Activated CD8-positive, alpha-beta T cell treated with anti-CD3 and anti-CD28 coated beads, Interleukin-2, amount 10 ng/mL, durations not matched to agents 7 days and 5 days (primary cell): ENCODE measurements around the gene GOLGA1. TPM values are rescaled to one million over a fixed set of nuclear protein-coding genes. Genes with fewer than 3 reads are reported as not detected.

ENCODE experiments used
- ATAC-seq: fragments of 150-1000 bp; cut with Tn5 transposase; one replicate; pipeline ENCODE4 v1.10.0; 2021; ENCODE audit warnings: moderate library complexity
- CTCF ChIA-PET: fragments of 350-600 bp; sonication (Branson Sonifier 250); formaldehyde crosslinking; loops from one replicate; lab custom pipeline; 2021; ENCODE audit warnings: antibody characterized with exemption; lab: Charles Lee
- POLR2A ChIA-PET: fragments of 350-600 bp; sonication (Branson Sonifier 250); formaldehyde crosslinking; loops from one replicate; lab custom pipeline; 2021; ENCODE audit warnings: antibody characterized with exemption; lab: Charles Lee
- DNase-seq: peaks from one replicate; pipeline ENCODE4 v3.0.0-alpha.2; 2020
- H3K27ac Mint-ChIP-seq: one replicate; pipeline ENCODE4 v1.8.0; 2021; ENCODE audit warnings: mild to moderate bottlenecking, mixed read lengths
- H3K27me3 Mint-ChIP-seq: one replicate; pipeline ENCODE4 v1.8.0; 2021; ENCODE audit warnings: low read depth, mixed read lengths
- H3K36me3 Mint-ChIP-seq: one replicate; pipeline ENCODE4 v1.8.0; 2021; ENCODE audit warnings: low read depth, mixed read lengths
- H3K4me1 Mint-ChIP-seq: one replicate; pipeline ENCODE4 v1.8.0; 2021; ENCODE audit warnings: low read depth, mixed read lengths
- H3K4me3 Mint-ChIP-seq: one replicate; pipeline ENCODE4 v1.8.0; 2021; ENCODE audit warnings: mild to moderate bottlenecking, mixed read lengths
- H3K9me3 Mint-ChIP-seq: one replicate; pipeline ENCODE4 v1.8.0; 2022; ENCODE audit warnings: mixed read lengths; ENCODE audit not compliant: insufficient read depth
- total RNA-seq, 2 experiments: library from RNA; stranded (reverse); gene quantifications; one replicate each; pipeline ENCODE4 v1.2.3, GENCODE V29; 2021

GOLGA1 gene
- total RNA-seq, 2 experiments from 2014 or later = 14.0 to 16.2 TPM

DNA sequence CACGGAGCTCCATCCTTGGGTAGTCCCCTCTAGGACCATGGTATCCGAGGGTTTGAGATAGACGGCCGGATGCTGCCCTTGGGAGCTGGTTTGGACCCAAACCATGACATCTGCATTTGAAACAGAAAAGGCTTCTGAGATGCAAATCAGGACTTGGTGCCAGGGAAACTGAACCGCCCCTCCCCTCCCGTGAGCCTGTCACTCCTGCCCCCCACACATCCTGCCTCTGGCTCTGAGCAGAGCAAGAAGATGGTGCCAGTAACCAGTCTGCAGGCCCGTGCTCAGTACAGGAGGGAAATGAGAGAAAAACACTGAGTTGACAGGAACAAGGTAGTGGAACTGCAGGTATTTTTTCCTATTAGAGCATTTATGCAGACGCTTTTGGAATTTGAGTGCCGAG is 60.4 kb downstream of the GOLGA1 start:
- POLR2A ChIA-PET = interaction anchor here (2.3 to 2.6 kb wide), 2 partner anchors 18 to 19 kb away, joined by 5 to 8 read pairs; partner anchors contain the start of gene ARPC5L

GRCh38 chr9:124879226-124879625 is 61.7 kb downstream of the GOLGA1 start:
- no peaks in the 10 kb centered on the region for H3K4me1 Mint-ChIP-seq
- H3K9me3 Mint-ChIP-seq = no peaks in the 10 kb centered on the region
- no peak overlapping the region for H3K4me3 Mint-ChIP-seq
- ChIA-PET CTCF (interaction anchor here (2.8 kb wide), 1 partner anchor 26 kb away, joined by 11 read pairs; the partner anchor contains the start of gene WDR38), POLR2A (interaction anchor here (0.6 to 2.6 kb wide), 3 partner anchors 17 to 790 kb away, joined by 3 to 8 read pairs (median 3); partner anchors contain the start of genes ARPC5L and WDR38)
- ATAC-seq (no peak), DNase-seq (no peak)
- H3K36me3 Mint-ChIP-seq = peaks cover 54% of the 10 kb centered on the region
- no peaks in the 10 kb centered on the region for H3K27me3 Mint-ChIP-seq
- no peak overlapping the region for H3K27ac Mint-ChIP-seq

More for the DNA sequence above, 60.4 kb downstream of the GOLGA1 start:
- no peaks in the 10 kb centered on the region for H3K9me3 Mint-ChIP-seq
- no peak overlapping the region for H3K4me3 Mint-ChIP-seq
- ATAC-seq (no peak), DNase-seq (no peak)
- H3K4me1 Mint-ChIP-seq = no peaks in the 10 kb centered on the region
- CTCF ChIA-PET = no interaction called here
- H3K36me3 Mint-ChIP-seq = peaks cover 52% of the 10 kb centered on the region
- H3K27ac Mint-ChIP-seq = no peak overlapping the region
- H3K27me3 Mint-ChIP-seq = no peaks in the 10 kb centered on the region

GRCh38 chr9:124878518-124878917 is 62.4 kb downstream of the GOLGA1 start:
- POLR2A ChIA-PET = interaction anchor here (1.2 to 1.8 kb wide), 4 partner anchors 9 to 25 kb away, joined by 3 to 10 read pairs (median 4); partner anchors contain the start of genes ARPC5L, RPL35 and WDR38
- Mint-ChIP-seq H3K4me1 (peaks cover 5% of the 10 kb centered on the region), H3K36me3 (peaks cover 59% of the 10 kb centered on the region), H3K4me3 (no peak overlapping the region), H3K27ac (peak overlapping the region; percentile 27), H3K9me3 (no peaks in the 10 kb centered on the region), H3K27me3 (no peaks in the 10 kb centered on the region)
- CTCF ChIA-PET = interaction anchor here (0.7 to 2.8 kb wide), 5 partner anchors 12 to 266 kb away, joined by 3 to 11 read pairs (median 3); partner anchors contain the start of gene WDR38
- DNase-seq (no peak), ATAC-seq (no peak)

- Mint-ChIP-seq H3K27ac (peak overlapping the region; percentile 27), H3K4me1 (peaks cover 10% of the 10 kb centered on the region), H3K36me3 (peaks cover 64% of the 10 kb centered on the region), H3K9me3 (no peaks in the 10 kb centered on the region), H3K27me3 (no peaks in the 10 kb centered on the region), H3K4me3 (no peak overlapping the region)
- ChIA-PET POLR2A (interaction anchor here (1.2 to 1.8 kb wide), 4 partner anchors 9 to 25 kb away, joined by 3 to 10 read pairs (median 4); partner anchors contain the start of genes ARPC5L, RPL35 and WDR38), CTCF (interaction anchor here (0.7 to 2.8 kb wide), 6 partner anchors 12 to 266 kb away, joined by 3 to 11 read pairs (median 3); partner anchors contain the start of genes OLFML2A and WDR38)
- ATAC-seq = no peak
- DNase-seq = no peak
Observed at GRCh38 chr9:124878021-124878420, 62.9 kb downstream of the GOLGA1 start.

GRCh38 chr9:124877021-124877782 is 63.7 kb downstream of the GOLGA1 start:
- Mint-ChIP-seq H3K36me3 (peaks cover 71% of the 10 kb centered on the region), H3K27me3 (no peaks in the 10 kb centered on the region), H3K9me3 (no peaks in the 10 kb centered on the region), H3K27ac (peak overlapping the region; percentile 16), H3K4me1 (peaks cover 18% of the 10 kb centered on the region), H3K4me3 (no peak overlapping the region)
- CTCF ChIA-PET = interaction anchor here (1.0 to 2.8 kb wide), 3 partner anchors 24 to 104 kb away, joined by 3 to 11 read pairs (median 3); partner anchors contain the start of genes OLFML2A and WDR38
- DNase-seq (no peak), ATAC-seq (no peak)
- POLR2A ChIA-PET = interaction anchor here (1.8 kb wide), 1 partner anchor 15 kb away, joined by 10 read pairs; the partner anchor contains the start of genes ARPC5L and RPL35

DNA sequence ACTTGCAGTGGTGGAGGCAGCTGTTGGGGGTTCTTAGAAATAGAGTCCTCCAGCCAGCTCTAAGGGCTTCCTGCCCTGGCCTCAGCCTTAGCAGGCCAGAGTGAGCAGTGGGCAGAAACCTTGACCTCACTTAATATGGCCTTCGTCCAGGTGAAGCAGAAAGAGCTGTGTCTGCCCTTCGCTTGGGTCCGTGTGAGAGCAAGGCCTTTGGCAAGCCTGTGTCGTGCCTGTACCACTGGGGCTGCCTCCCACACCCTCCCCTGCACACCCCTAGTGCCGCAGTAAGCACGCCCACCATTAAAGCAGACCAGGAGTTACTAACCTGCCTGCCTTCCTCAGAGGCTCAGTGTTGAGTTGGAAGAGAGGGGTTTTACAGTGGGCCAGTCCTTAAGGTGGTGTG is 65.4 kb downstream of the GOLGA1 start:
- peak overlapping the region; percentile 15 for H3K27ac Mint-ChIP-seq
- no peak overlapping the region for H3K4me3 Mint-ChIP-seq
- ChIA-PET CTCF (no interaction called here), POLR2A (no interaction called here)
- peaks cover 78% of the 10 kb centered on the region for H3K36me3 Mint-ChIP-seq
- ATAC-seq = no peak
- peaks cover 35% of the 10 kb centered on the region for H3K4me1 Mint-ChIP-seq
- H3K27me3 Mint-ChIP-seq = no peaks in the 10 kb centered on the region
- no peak for DNase-seq
- no peaks in the 10 kb centered on the region for H3K9me3 Mint-ChIP-seq

DNA sequence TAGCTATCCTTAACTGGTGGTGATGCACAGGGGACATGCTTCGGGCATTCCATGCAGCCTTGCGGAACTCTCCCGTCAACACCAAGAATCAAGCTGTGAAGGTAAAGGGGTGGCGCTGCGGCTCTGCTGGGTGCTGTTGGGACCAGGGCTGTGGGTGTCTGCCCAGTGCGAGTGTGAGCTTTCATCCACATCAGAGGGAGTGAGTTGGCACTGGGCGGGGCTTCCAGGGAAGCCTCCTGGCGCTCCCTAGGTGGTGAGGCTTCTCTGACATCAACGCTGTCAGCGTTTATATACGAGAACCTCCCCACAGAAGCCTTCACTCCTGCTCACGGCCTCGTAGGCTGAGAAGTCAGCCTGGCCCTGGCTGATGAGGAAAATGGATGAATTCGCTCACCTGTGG is 67.2 kb downstream of the GOLGA1 start:
- no peak for ATAC-seq
- ChIA-PET POLR2A (interaction anchor here (1.7 to 2.4 kb wide), 2 partner anchors 11 to 13 kb away, joined by 7 to 11 read pairs; partner anchors contain the start of genes ARPC5L and RPL35), CTCF (interaction anchor here (2.8 kb wide), 1 partner anchor 20 kb away, joined by 14 read pairs; the partner anchor contains the start of gene WDR38)
- no peak for DNase-seq
- peaks cover 40% of the 10 kb centered on the region for H3K4me1 Mint-ChIP-seq
- no peaks in the 10 kb centered on the region for H3K9me3 Mint-ChIP-seq
- no peaks in the 10 kb centered on the region for H3K27me3 Mint-ChIP-seq
- no peak overlapping the region for H3K4me3 Mint-ChIP-seq
- peaks cover 80% of the 10 kb centered on the region for H3K36me3 Mint-ChIP-seq
- peak overlapping the region; percentile 21 for H3K27ac Mint-ChIP-seq

GRCh38 chr9:124871156-124871561 is 69.7 kb downstream of the GOLGA1 start:
- no peaks in the 10 kb centered on the region for H3K9me3 Mint-ChIP-seq
- peak overlapping the region; percentile 89 for H3K4me3 Mint-ChIP-seq
- ChIA-PET CTCF (interaction anchor here (2.3 to 2.8 kb wide), 2 partner anchors 10 to 18 kb away, joined by 13 to 14 read pairs; partner anchors contain the start of genes ARPC5L, RPL35 and WDR38), POLR2A (interaction anchor here (0.6 to 3.1 kb wide), 4 partner anchors 9 to 370 kb away, joined by 3 to 47 read pairs (median 4); partner anchors contain the start of genes ARPC5L, HSPA5 and RPL35)
- peaks cover 58% of the 10 kb centered on the region for H3K36me3 Mint-ChIP-seq
- DNase-seq (no peak), ATAC-seq (no peak)
- peaks cover 52% of the 10 kb centered on the region for H3K4me1 Mint-ChIP-seq
- no peaks in the 10 kb centered on the region for H3K27me3 Mint-ChIP-seq
- peak overlapping the region; percentile 99 for H3K27ac Mint-ChIP-seq

DNA sequence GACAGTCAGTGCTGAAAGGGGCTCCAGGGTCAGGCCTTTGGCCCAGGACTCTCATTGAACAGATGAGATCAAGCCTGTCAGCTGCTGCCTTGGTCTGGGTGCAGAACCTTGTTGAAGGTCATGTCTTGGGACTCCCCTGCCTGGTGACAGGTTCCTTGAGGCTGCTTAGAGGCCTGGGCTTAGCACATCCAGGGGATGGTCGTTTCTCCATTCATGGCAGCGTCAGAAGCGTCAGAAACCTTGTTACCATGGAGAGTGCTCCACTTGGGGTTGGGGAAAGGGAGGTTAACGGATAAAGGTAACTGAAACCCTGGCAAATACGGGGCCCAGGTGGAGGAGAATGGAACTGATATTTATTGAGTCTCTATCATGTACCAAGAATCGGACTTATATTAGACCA is 70.2 kb downstream of the GOLGA1 start:
- no peaks in the 10 kb centered on the region for H3K9me3 Mint-ChIP-seq
- H3K4me3 Mint-ChIP-seq = peak overlapping the region; percentile 89
- ATAC-seq (no peak), DNase-seq (no peak)
- ChIA-PET POLR2A (interaction anchor here (0.8 to 3.3 kb wide), 14 partner anchors 9 to 371 kb away, joined by 3 to 47 read pairs (median 6); partner anchors contain the start of genes ARPC5L, HSPA5, RPL35 and WDR38), CTCF (interaction anchor here (1.1 to 2.3 kb wide), 3 partner anchors 9 to 23 kb away, joined by 4 to 13 read pairs (median 5); partner anchors contain the start of genes ARPC5L, RPL35 and WDR38)
- H3K27ac Mint-ChIP-seq = peak overlapping the region; percentile 99
- H3K27me3 Mint-ChIP-seq = no peaks in the 10 kb centered on the region
- peaks cover 52% of the 10 kb centered on the region for H3K4me1 Mint-ChIP-seq
- peaks cover 55% of the 10 kb centered on the region for H3K36me3 Mint-ChIP-seq

GRCh38 chr9:124869986-124870560 is 70.8 kb downstream of the GOLGA1 start:
- POLR2A ChIA-PET = interaction anchor here (0.6 to 3.3 kb wide), 20 partner anchors 8 to 374 kb away, joined by 3 to 47 read pairs (median 4); partner anchors contain the start of genes ARPC5L, HSPA5, RPL35 and WDR38
- Mint-ChIP-seq H3K9me3 (no peaks in the 10 kb centered on the region), H3K36me3 (peaks cover 49% of the 10 kb centered on the region), H3K27ac (peak overlapping the region; percentile 99), H3K4me3 (peak overlapping the region; percentile 89), H3K4me1 (peaks cover 52% of the 10 kb centered on the region), H3K27me3 (no peaks in the 10 kb centered on the region)
- CTCF ChIA-PET = interaction anchor here (1.1 to 2.3 kb wide), 3 partner anchors 9 to 24 kb away, joined by 4 to 13 read pairs (median 5); partner anchors contain the start of genes ARPC5L, RPL35 and WDR38
- DNase-seq = peak; percentile 88
- ATAC-seq = peak; percentile 32
